GM18873 (cell line): ENCODE data around the gene UBE3C.
"Not testable (repeated sequence)": the region's sequence is repeated elsewhere in the genome, so short reads cannot be mapped to it uniquely, and the experiment has no call there.

Experiments
- ATAC-seq: cut with Tn5 transposase; IDR thresholded peaks from one replicate; pipeline ENCODE4 v1.9.1; 2021; ENCODE audit warnings: mild to moderate bottlenecking, moderate library complexity, moderate number of reproducible peaks; ENCODE audit not compliant: unreplicated experiment, low FRiP score

Gene UBE3C

GRCh38 chr7:157233677-157234076 lies 95.0 kb downstream of the UBE3C start:
- ATAC-seq: no peak

GRCh38 chr7:157234271-157234670 lies 95.5 kb downstream of the UBE3C start:
- ATAC-seq: no peak

- ATAC-seq: no peak
Observed at GRCh38 chr7:157235357-157236333, 96.9 kb downstream of the UBE3C start.

- no peak for ATAC-seq
Observed at GRCh38 chr7:157238087-157238486, 99.4 kb downstream of the UBE3C start.

GRCh38 chr7:157239571-157240270 lies 101.0 kb downstream of the UBE3C start:
- no peak for ATAC-seq

GRCh38 chr7:157241631-157242030 lies 102.9 kb downstream of the UBE3C start:
- ATAC-seq: no peak

- ATAC-seq: no peak
Observed at GRCh38 chr7:157244516-157245294, 106.0 kb downstream of the UBE3C start.

- ATAC-seq: no peak
Observed at GRCh38 chr7:157246052-157246451, 107.3 kb downstream of the UBE3C start.

GRCh38 chr7:157248659-157249058 lies 109.9 kb downstream of the UBE3C start:
- no peak for ATAC-seq

- no peak for ATAC-seq
Observed at GRCh38 chr7:157250605-157251228, 112.0 kb downstream of the UBE3C start.

GRCh38 chr7:157251817-157252216 lies 113.1 kb downstream of the UBE3C start:
- not testable (repeated sequence) for ATAC-seq

GRCh38 chr7:157253850-157254249 lies 115.1 kb downstream of the UBE3C start:
- ATAC-seq: no peak

- not testable (repeated sequence) for ATAC-seq
Observed at GRCh38 chr7:157254781-157255180, 116.1 kb downstream of the UBE3C start.

GRCh38 chr7:157255201-157255606 lies 116.5 kb downstream of the UBE3C start:
- no peak for ATAC-seq

- ATAC-seq: no peak
Observed at GRCh38 chr7:157263156-157263555, 124.4 kb downstream of the UBE3C start.

- ATAC-seq: no peak
Observed at GRCh38 chr7:157265051-157265450, 126.3 kb downstream of the UBE3C start.

GRCh38 chr7:157266272-157266671 lies 127.5 kb downstream of the UBE3C start:
- ATAC-seq: no peak

- ATAC-seq: no peak
Observed at GRCh38 chr7:157267516-157267915, 128.8 kb downstream of the UBE3C start.

- ATAC-seq: no peak
Observed at GRCh38 chr7:157267956-157268355, 129.2 kb downstream of the UBE3C start.

- ATAC-seq: no peak
Observed at GRCh38 chr7:157268540-157268939, 129.8 kb downstream of the UBE3C start.
